Right atrium auricular region (tissue), 2 donors: ENCODE measurements around the gene RRAGC. TPM values are rescaled to one million over a fixed set of nuclear protein-coding genes. Genes with fewer than 3 reads are reported as not detected.

ENCODE experiments used
- DNase-seq: peaks from one replicate; pipeline ENCODE4 v3.0.0-alpha.2; 2019; ENCODE audit warnings: low spot score
- H3K27ac ChIP-seq, 2 donors: fragments of 200-600 bp; sonication (generic); 1 replicate in 1 of 2; 2 replicates in 1 of 2; pipeline ENCODE4 v1.5.1; 2016 to 2019
- H3K27me3 ChIP-seq, 2 donors: fragments of 200-600 bp; sonication (generic); one replicate each; pipeline versions ENCODE4 v1.5.1 to v1.6.0; 2017 to 2019
- H3K36me3 ChIP-seq: fragments of 200-600 bp; sonication (generic); one replicate; pipeline ENCODE4 v1.5.1; 2016
- H3K4me1 ChIP-seq, 2 donors: fragments of 200-600 bp; sonication (generic); one replicate each; pipeline versions ENCODE4 v1.5.1 to v1.6.0; 2017 to 2019
- H3K4me3 ChIP-seq, 2 donors: fragments of 200-600 bp; sonication (generic); 1 replicate in 1 of 2; 2 replicates in 1 of 2; pipeline ENCODE4 v1.5.1; 2017 to 2019; ENCODE audit warnings: mild to moderate bottlenecking in 1 of 2, moderate library complexity in 1 of 2
- H3K9me3 ChIP-seq, 2 donors: fragments of 200-600 bp; sonication (generic); one replicate each; pipeline ENCODE4 v1.5.1; 2019
- CTCF ChIP-seq, 2 donors: fragments of 200-600 bp; sonication (generic); IDR thresholded peaks; one replicate each; pipeline ENCODE4 v1.5.1; 2019; ENCODE audit warnings: antibody characterized with exemption in 2 of 2
- total RNA-seq, 2 donors: library from RNA; depleted of rRNA; stranded (reverse); fragments of >200 nt; gene quantifications; one replicate each; pipeline ENCODE4 v1.1.0, GENCODE V29; 2016

RRAGC gene
- total RNA-seq, 2 donors from 2014 or later: 9.2 to 10.7 TPM

GRCh38 chr1:38870996-38871395 lies 11.4 kb upstream of the RRAGC start:
- no peak for TF ChIP-seq CTCF (IDR thresholded peaks at IDR 0.05)
- no peak for DNase-seq
- Histone ChIP-seq H3K4me3 (no peak overlapping the region), H3K9me3 (no peaks in the 10 kb centered on the region), H3K4me1 (peaks cover 0 to 20% of the 10 kb centered on the region in 2 donors), H3K36me3 (no peaks in the 10 kb centered on the region), H3K27ac (no peak overlapping the region), H3K27me3 (no peaks in the 10 kb centered on the region)

GRCh38 chr1:38867208-38867607 lies 7.6 kb upstream of the RRAGC start:
- DNase-seq: no peak
- H3K9me3 ChIP-seq: no peaks in the 10 kb centered on the region
- no peak overlapping the region for H3K4me3 ChIP-seq
- H3K36me3 ChIP-seq: no peaks in the 10 kb centered on the region
- H3K27me3 ChIP-seq: no peaks in the 10 kb centered on the region
- H3K27ac ChIP-seq: no peak overlapping the region
- TF ChIP-seq CTCF (IDR thresholded peaks at IDR 0.05): no peak
- peaks cover 0 to 32% of the 10 kb centered on the region in 2 donors for H3K4me1 ChIP-seq

GRCh38 chr1:38865112-38865715 lies 5.6 kb upstream of the RRAGC start:
- Histone ChIP-seq H3K27ac (no peak overlapping the region), H3K36me3 (no peaks in the 10 kb centered on the region), H3K4me1 (peaks cover 0 to 40% of the 10 kb centered on the region in 2 donors), H3K27me3 (no peaks in the 10 kb centered on the region), H3K4me3 (no peak overlapping the region), H3K9me3 (no peaks in the 10 kb centered on the region)
- no peak for TF ChIP-seq CTCF (IDR thresholded peaks at IDR 0.05)
- DNase-seq: no peak

GRCh38 chr1:38860454-38860795 lies 853 bp upstream of the RRAGC start:
- peaks cover 0 to 59% of the 10 kb centered on the region in 2 donors for H3K4me1 ChIP-seq
- no peak for DNase-seq
- peak overlapping the region; percentile 82 to 87 for H3K27ac ChIP-seq
- peak overlapping the region; percentile 57 to 99 for H3K4me3 ChIP-seq
- H3K27me3 ChIP-seq: no peaks in the 10 kb centered on the region
- H3K36me3 ChIP-seq: peaks cover 13% of the 10 kb centered on the region
- H3K9me3 ChIP-seq: no peaks in the 10 kb centered on the region
- TF ChIP-seq CTCF (IDR thresholded peaks at IDR 0.05): no peak

- no peaks in the 10 kb centered on the region for H3K27me3 ChIP-seq
- H3K27ac ChIP-seq: peak overlapping the region; percentile 85 to 96
- peaks cover 21% of the 10 kb centered on the region for H3K36me3 ChIP-seq
- TF ChIP-seq CTCF (IDR thresholded peaks at IDR 0.05): no peak
- peak; percentile 70 for DNase-seq
- peaks cover 0 to 55% of the 10 kb centered on the region in 2 donors for H3K4me1 ChIP-seq
- H3K4me3 ChIP-seq: peak overlapping the region; percentile 75 to 99
- no peaks in the 10 kb centered on the region for H3K9me3 ChIP-seq
Measured at GRCh38 chr1:38858833-38859560, 575 bp downstream of the RRAGC start.
